Measurements from ENCODE around the gene IKBIP.

- TF ChIP-seq, protein P1, sequence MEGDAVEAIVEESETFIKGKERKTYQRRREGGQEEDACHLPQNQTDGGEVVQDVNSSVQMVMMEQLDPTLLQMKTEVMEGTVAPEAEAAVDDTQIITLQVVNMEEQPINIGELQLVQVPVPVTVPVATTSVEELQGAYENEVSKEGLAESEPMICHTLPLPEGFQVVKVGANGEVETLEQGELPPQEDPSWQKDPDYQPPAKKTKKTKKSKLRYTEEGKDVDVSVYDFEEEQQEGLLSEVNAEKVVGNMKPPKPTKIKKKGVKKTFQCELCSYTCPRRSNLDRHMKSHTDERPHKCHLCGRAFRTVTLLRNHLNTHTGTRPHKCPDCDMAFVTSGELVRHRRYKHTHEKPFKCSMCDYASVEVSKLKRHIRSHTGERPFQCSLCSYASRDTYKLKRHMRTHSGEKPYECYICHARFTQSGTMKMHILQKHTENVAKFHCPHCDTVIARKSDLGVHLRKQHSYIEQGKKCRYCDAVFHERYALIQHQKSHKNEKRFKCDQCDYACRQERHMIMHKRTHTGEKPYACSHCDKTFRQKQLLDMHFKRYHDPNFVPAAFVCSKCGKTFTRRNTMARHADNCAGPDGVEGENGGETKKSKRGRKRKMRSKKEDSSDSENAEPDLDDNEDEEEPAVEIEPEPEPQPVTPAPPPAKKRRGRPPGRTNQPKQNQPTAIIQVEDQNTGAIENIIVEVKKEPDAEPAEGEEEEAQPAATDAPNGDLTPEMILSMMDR (IDR thresholded peaks at IDR 0.05; ENCODE audit: insufficient read depth, low read length, poor library complexity, severe bottlenecking), result no peak
- TF ChIP-seq EZH2phosphoT487 (conservative IDR thresholded peaks at IDR 0.05; ENCODE audit: low read length), result no peak
These were observed 42.7 kb downstream of the IKBIP start for GRCh38 chr12:98601924-98602323.
